Transverse colon (tissue), 4 donors: ENCODE data around the gene TNRC6C. TPM values are rescaled to one million over a fixed set of nuclear protein-coding genes. Genes with fewer than 3 reads are reported as not detected.

Experiments used
- DNase-seq: peaks from one replicate; pipeline ENCODE4 v3.0.0-alpha.2; 2019
- H3K27ac ChIP-seq, 4 donors: fragments of 200-600 bp; sonication (generic); 2 replicates each; pipeline ENCODE4 v1.5.1; 2016 to 2018; ENCODE audit warnings: inconsistent platforms in 4 of 4
- H3K27me3 ChIP-seq: fragments of 200-600 bp; sonication (generic); 2 replicates; pipeline ENCODE4 v1.5.1; 2017; ENCODE audit warnings: inconsistent platforms
- H3K36me3 ChIP-seq, 4 donors: fragments of 200-600 bp; sonication (generic); 2 replicates each; pipeline ENCODE4 v1.5.1; 2017 to 2019; ENCODE audit warnings: inconsistent platforms in 4 of 4
- H3K4me1 ChIP-seq, 4 donors: fragments of 200-600 bp; sonication (generic); 2 replicates each; pipeline ENCODE4 v1.5.1; 2017 to 2020; ENCODE audit warnings: inconsistent platforms in 4 of 4
- H3K4me3 ChIP-seq, 4 donors: fragments of 200-600 bp; sonication (generic); 1 replicate in 1 of 4; 2 replicates in 3 of 4; pipeline versions ENCODE4 v1.5.1 to v1.6.1; 2017 to 2019; ENCODE audit warnings: inconsistent platforms in 4 of 4
- H3K9me3 ChIP-seq, 2 donors: fragments of 200-600 bp; sonication (generic); 2 replicates each; pipeline ENCODE4 v1.5.1; 2017 to 2019; ENCODE audit warnings: inconsistent platforms in 2 of 2
- CTCF ChIP-seq, 5 experiments: fragments of 200-600 bp in 3 of 5; fragments of 450-650 bp in 2 of 5; sonication (generic) in 3 of 5; IDR thresholded peaks; 1 replicate in 2 of 5; 2 replicates in 3 of 5; pipeline ENCODE4 v1.5.1; 2016 to 2017; ENCODE audit warnings: antibody characterized with exemption in 5 of 5, inconsistent platforms in 3 of 5, mild to moderate bottlenecking in 2 of 5, moderate library complexity in 1 of 5
- EP300 ChIP-seq: sonication (generic); formaldehyde crosslinking; IDR thresholded peaks from one replicate; pipeline ENCODE4 v1.6.1; 2017; ENCODE audit warnings: antibody characterized with exemption, low read depth
- POLR2A ChIP-seq: fragments of 450-650 bp; IDR thresholded peaks from one replicate; pipeline ENCODE4 v1.6.1; 2016; ENCODE audit warnings: antibody characterized with exemption, mild to moderate bottlenecking, moderate library complexity
- POLR2AphosphoS5 ChIP-seq, 3 donors: sonication (generic); formaldehyde crosslinking; IDR thresholded peaks; one replicate each; pipeline ENCODE4 v1.6.1; 2016; ENCODE audit warnings: antibody characterized with exemption in 3 of 3
- WGBS, 2 donors: methylation state at CpG; one replicate each; pipeline ENCODE4 v1.1.5; 2018; ENCODE audit warnings: low coverage in 1 of 2; 5-methylcytosine and 5-hydroxymethylcytosine counted together
- in situ Hi-C, 4 donors: fragments of 200-750 bp; cut with MboI; loops; one replicate each; pipeline versions ENCODE4 v1.15.0 to v1.15.1; 2017; ENCODE audit warnings: low sequenced_read_pairs in 3 of 4, low pct_ligation_motif_present in 1 of 4, low pct_unique_long_range_greater_than_20kb in 1 of 4
- intact Hi-C: fragments of 100-400 bp; cut with DNase I; formaldehyde crosslinking; loops from one replicate; pipeline ENCODE4 v1.15.1; 2023; ENCODE audit warnings: low total_unique reads
- total RNA-seq, 4 donors: library from RNA; depleted of rRNA; stranded (reverse); fragments of >200 nt; gene quantifications; one replicate each; pipeline ENCODE4 v1.1.0, GENCODE V29; 2016

The TNRC6C gene
- total RNA-seq, 4 donors from 2014 or later, result 7.5 to 16.9 (median 9.9) TPM

- 90% methylated on average over 14 of the region's 14 CpGs; no CpG with 5 or more reads in 1 of the 2 donors for WGBS, 2 donors
- peaks cover 0 to 10% (median 8%) of the 10 kb centered on the region in 4 donors for H3K4me1 ChIP-seq
- H3K27me3 ChIP-seq, result no peaks in the 10 kb centered on the region
- no peak overlapping the region for H3K4me3 ChIP-seq
- intact Hi-C loops, result loop anchor here (10.0 kb wide), 1 partner anchor 136 kb away; no protein-coding TSS in a partner anchor
- in situ Hi-C loops, result loop anchor here in 3 of 4 donors (10.0 kb wide), 2 partner anchors 56 to 126 kb away; no protein-coding TSS in a partner anchor
- no peak overlapping the region for H3K27ac ChIP-seq
- DNase-seq, result no peak
- no peaks in the 10 kb centered on the region for H3K9me3 ChIP-seq
- TF ChIP-seq POLR2AphosphoS5 (IDR thresholded peaks at IDR 0.05) (no peak), CTCF (IDR thresholded peaks at IDR 0.05) (no peak), POLR2A (no peak), EP300 (no peak)
- peaks cover 0 to 3% (median 0%) of the 10 kb centered on the region in 4 donors for H3K36me3 ChIP-seq
Observed at GRCh38 chr17:78118801-78119241, 160.3 kb downstream of the TNRC6C start.

- WGBS, 2 donors, result 96 to 100% methylated on average over 3 to 13 of the region's 13 CpGs
- intact Hi-C loops, result no loop called here
- Histone ChIP-seq H3K27me3 (no peaks in the 10 kb centered on the region), H3K36me3 (peaks cover 0 to 3% (median 0%) of the 10 kb centered on the region in 4 donors), H3K4me1 (peaks cover 4 to 22% (median 11%) of the 10 kb centered on the region in 4 donors), H3K9me3 (no peaks in the 10 kb centered on the region), H3K4me3 (no peak overlapping the region), H3K27ac (peak overlapping the region in 2 of 4 donors; percentile 25 to 34)
- TF ChIP-seq EP300 (no peak), POLR2A (no peak), CTCF (IDR thresholded peaks at IDR 0.05) (no peak), POLR2AphosphoS5 (IDR thresholded peaks at IDR 0.05) (no peak)
- no peak for DNase-seq
- in situ Hi-C loops, result no loop called here
Observed at GRCh38 chr17:78120537-78120936, 162.0 kb downstream of the TNRC6C start.

GRCh38 chr17:78120971-78121800 lies 162.7 kb downstream of the TNRC6C start:
- Histone ChIP-seq H3K27me3 (no peaks in the 10 kb centered on the region), H3K27ac (peak overlapping the region; percentile 29 to 67 (median 52)), H3K36me3 (peaks cover 0 to 3% (median 0%) of the 10 kb centered on the region in 4 donors), H3K4me3 (no peak overlapping the region), H3K9me3 (no peaks in the 10 kb centered on the region), H3K4me1 (peaks cover 4 to 29% (median 14%) of the 10 kb centered on the region in 4 donors)
- in situ Hi-C loops (no loop called here), intact Hi-C loops (no loop called here)
- TF ChIP-seq POLR2A (no peak), EP300 (no peak), POLR2AphosphoS5 (IDR thresholded peaks at IDR 0.05) (no peak), CTCF (IDR thresholded peaks at IDR 0.05) (no peak)
- 68% methylated on average over 29 of the region's 35 CpGs; no CpG with 5 or more reads in 1 of the 2 donors for WGBS, 2 donors
- peak; percentile 60 for DNase-seq

- Histone ChIP-seq H3K36me3 (peaks cover 0 to 3% (median 0%) of the 10 kb centered on the region in 4 donors), H3K27ac (peak overlapping the region; percentile 29 to 67 (median 52))
Observed at GRCh38 chr17:78121801-78122215, 163.3 kb downstream of the TNRC6C start.

More at GRCh38 chr17:78121801-78122215, 163.3 kb downstream of the TNRC6C start:
- in situ Hi-C loops (no loop called here), intact Hi-C loops (no loop called here)
- Histone ChIP-seq H3K4me1 (peaks cover 4 to 35% (median 18%) of the 10 kb centered on the region in 4 donors), H3K27me3 (no peaks in the 10 kb centered on the region), H3K4me3 (no peak overlapping the region), H3K9me3 (no peaks in the 10 kb centered on the region)
- DNase-seq, result no peak
- 70% methylated on average over 11 of the region's 11 CpGs; no CpG with 5 or more reads in 1 of the 2 donors for WGBS, 2 donors
- no peak for TF ChIP-seq EP300
- TF ChIP-seq POLR2AphosphoS5 (IDR thresholded peaks at IDR 0.05), result no peak
- no peak for TF ChIP-seq POLR2A
- no peak for TF ChIP-seq CTCF (IDR thresholded peaks at IDR 0.05)
